Liver (tissue), 9 donors: Measurements from ENCODE around the gene SAMD9. TPM values are rescaled to one million over a fixed set of nuclear protein-coding genes. Genes with fewer than 3 reads are reported as not detected.

Experiments used
- DNase-seq: peaks from one replicate; pipeline ENCODE4 v3.0.0-alpha.2; 2017; ENCODE audit warnings: low spot score
- H3K27ac ChIP-seq, 2 donors: one replicate each; pipeline ENCODE4 v1.7.0; 2013; ENCODE audit warnings: inconsistent platforms in 2 of 2, low read length in 2 of 2, control low read depth in 1 of 2, low read depth in 1 of 2, mild to moderate bottlenecking in 1 of 2
- H3K27me3 ChIP-seq, 4 donors: one replicate each; pipeline versions ENCODE4 v1.6.1 to v1.7.0; 2013; ENCODE audit warnings: low read length in 3 of 4, inconsistent platforms in 1 of 4, mild to moderate bottlenecking in 1 of 4, moderate library complexity in 1 of 4; ENCODE audit not compliant: control insufficient read depth in 4 of 4, insufficient read depth in 4 of 4
- H3K36me3 ChIP-seq, 4 donors: one replicate each; pipeline versions ENCODE4 v1.6.1 to v1.7.0; 2013; ENCODE audit warnings: low read length in 3 of 4, mild to moderate bottlenecking in 3 of 4, low read depth in 1 of 4, moderate library complexity in 1 of 4; ENCODE audit not compliant: control insufficient read depth in 4 of 4, insufficient read depth in 3 of 4
- H3K4me1 ChIP-seq, 4 donors: one replicate each; pipeline versions ENCODE4 v1.6.1 to v1.7.0; 2013; ENCODE audit warnings: low read length in 3 of 4, mild to moderate bottlenecking in 3 of 4, moderate library complexity in 1 of 4; ENCODE audit not compliant: control insufficient read depth in 4 of 4, insufficient read depth in 4 of 4
- H3K4me3 ChIP-seq, 3 donors: one replicate each; pipeline versions ENCODE4 v1.6.1 to v1.7.0; 2013; ENCODE audit warnings: low read length in 3 of 3, control low read depth in 1 of 3, low read depth in 1 of 3, mild to moderate bottlenecking in 1 of 3
- H3K9ac ChIP-seq, 2 donors: one replicate each; pipeline ENCODE4 v1.7.0; 2013; ENCODE audit warnings: low read length in 2 of 2, mild to moderate bottlenecking in 2 of 2, moderate library complexity in 2 of 2, control low read depth in 1 of 2, low read depth in 1 of 2
- H3K9me3 ChIP-seq, 4 donors: one replicate each; pipeline versions ENCODE4 v1.6.1 to v1.7.0; 2013; ENCODE audit warnings: low read length in 3 of 4; ENCODE audit not compliant: control insufficient read depth in 4 of 4
- EGR1 ChIP-seq, 2 donors: IDR thresholded peaks; 2 replicates each; pipeline ENCODE4 v1.6.1; 2016 to 2018; ENCODE audit warnings: antibody characterized with exemption in 2 of 2, low read depth in 2 of 2
- FOXA1 ChIP-seq: IDR thresholded peaks from 2 replicates; pipeline ENCODE4 v1.6.1; 2016; ENCODE audit warnings: antibody characterized with exemption
- FOXA2 ChIP-seq: IDR thresholded peaks from 2 replicates; pipeline ENCODE4 v1.6.1; 2016; ENCODE audit warnings: antibody characterized with exemption
- GABPA ChIP-seq, 2 donors: IDR thresholded peaks in 1 of 2; conservative IDR thresholded peaks in 1 of 2; 2 replicates each; pipeline ENCODE4 v1.6.1; 2016; ENCODE audit warnings: antibody characterized with exemption in 2 of 2, mild to moderate bottlenecking in 1 of 2, moderate library complexity in 1 of 2
- HNF4A ChIP-seq, 2 donors: conservative IDR thresholded peaks; 2 replicates each; pipeline ENCODE4 v1.6.1; 2016; ENCODE audit warnings: antibody characterized with exemption in 2 of 2, mild to moderate bottlenecking in 2 of 2
- HNF4G ChIP-seq: IDR thresholded peaks from 2 replicates; pipeline ENCODE4 v1.6.1; 2016; ENCODE audit warnings: antibody characterized with exemption
- JUND ChIP-seq, 2 donors: IDR thresholded peaks; 2 replicates each; pipeline ENCODE4 v1.6.1; 2016; ENCODE audit warnings: antibody characterized with exemption in 2 of 2
- NR2F2 ChIP-seq: IDR thresholded peaks from 2 replicates; pipeline ENCODE4 v1.6.1; 2016; ENCODE audit warnings: antibody characterized with exemption
- RAD21 ChIP-seq, 2 donors: IDR thresholded peaks; 2 replicates each; pipeline ENCODE4 v1.6.1; 2016; ENCODE audit warnings: antibody characterized with exemption in 2 of 2, mild to moderate bottlenecking in 2 of 2
- RXRA ChIP-seq, 2 donors: IDR thresholded peaks; 2 replicates each; pipeline ENCODE4 v1.6.1; 2017 to 2018; ENCODE audit warnings: antibody characterized with exemption in 2 of 2, mild to moderate bottlenecking in 1 of 2
- SP1 ChIP-seq: IDR thresholded peaks from 2 replicates; pipeline ENCODE4 v1.6.1; 2018; ENCODE audit warnings: antibody characterized with exemption, mild to moderate bottlenecking
- TAF1 ChIP-seq: conservative IDR thresholded peaks from 2 replicates; pipeline ENCODE4 v1.6.1; 2016; ENCODE audit warnings: antibody characterized with exemption, mild to moderate bottlenecking
- YY1 ChIP-seq: IDR thresholded peaks from 2 replicates; pipeline ENCODE4 v1.6.1; 2016; ENCODE audit warnings: antibody characterized with exemption, mild to moderate bottlenecking
- WGBS: extraction: QIAGEN DNeasy Blood & Tissue Kit; methylation state at CpG from one replicate; pipeline ENCODE4 v1.1.7; 2013; 5-methylcytosine and 5-hydroxymethylcytosine counted together
- polyA plus RNA-seq, 2 donors: library from polyadenylated mRNA; stranded (reverse) in 1 of 2; unstranded in 1 of 2; fragments of 200-250 nt in 1 of 2; fragments of >200 nt in 1 of 2; fragmentation: Nextera tagmentation in 1 of 2; extraction: Ambion mirVana in 1 of 2; gene quantifications; one replicate each; pipeline versions ENCODE4 v1.2.1 to v1.2.3, GENCODE V29; 2013 to 2015
- total RNA-seq, 2 donors: library from RNA; depleted of rRNA; stranded (reverse); fragments of >200 nt; gene quantifications; one replicate each; pipeline ENCODE4 v1.2.3, GENCODE V29; 2014
- TF ChIP-seq, protein P1 (sequence below): fragments of 150-350 bp; IDR thresholded peaks from 2 replicates; pipeline ENCODE4 v1.5.1; 2017; ENCODE audit warnings: improper control_type of control experiment, low read depth, low read length; ENCODE audit not compliant: missing input control
- TF ChIP-seq, protein P2 (sequence below): IDR thresholded peaks from 2 replicates; pipeline ENCODE4 v1.6.1; 2016; ENCODE audit warnings: antibody characterized with exemption
- TF ChIP-seq, protein P3 (sequence below): IDR thresholded peaks from 2 replicates; pipeline ENCODE4 v1.6.1; 2016; ENCODE audit warnings: antibody characterized with exemption
- TF ChIP-seq, protein P4 (sequence below): IDR thresholded peaks from 2 replicates; pipeline ENCODE4 v1.6.1; 2016; ENCODE audit warnings: antibody characterized with exemption, mild to moderate bottlenecking
- donor health status: healthy.
- donor health status: healthy.
- donor health status: healthy.
- donor health status: healthy.
- donor health status: healthy.

SAMD9 gene
- total and polyA plus RNA-seq, 4 donors: 1.2 to 10.9 (median 2.3) TPM

DNA sequence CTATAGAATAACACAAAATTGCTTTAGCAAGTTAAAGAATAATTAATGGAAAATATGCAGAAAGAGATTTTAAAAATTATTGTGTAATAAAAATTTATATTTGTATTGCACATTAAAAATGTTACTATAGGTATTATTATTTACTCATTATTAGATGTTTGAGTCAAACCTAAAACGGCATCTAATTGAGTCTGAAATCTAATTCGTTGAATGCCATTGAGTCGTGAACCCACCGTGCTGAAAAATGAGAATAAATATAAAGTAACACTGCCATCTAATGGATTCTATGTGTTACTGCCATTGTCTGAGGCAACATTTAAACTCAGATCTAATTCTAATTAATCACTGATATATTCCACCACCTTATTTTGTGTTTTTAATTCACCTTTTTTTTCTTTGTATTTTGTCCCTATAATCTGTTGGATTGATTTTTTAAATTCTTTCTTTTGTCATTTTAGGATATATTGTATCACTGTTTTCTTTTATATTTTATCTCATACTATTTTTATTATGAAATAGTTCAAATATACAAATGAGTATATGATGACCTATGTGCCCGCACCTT, 62.2 kb downstream of the SAMD9 start:
- Histone ChIP-seq H3K27me3 (peaks cover 0 to 5% (median 0%) of the 10 kb centered on the region in 4 donors), H3K36me3 (no peaks in the 10 kb centered on the region), H3K4me1 (no peaks in the 10 kb centered on the region), H3K9me3 (no peaks in the 10 kb centered on the region), H3K27ac (no peak overlapping the region), H3K4me3 (no peak overlapping the region), H3K9ac (no peak overlapping the region)
- no peak for DNase-seq
- peak; percentile 85 for TF ChIP-seq RAD21 (IDR thresholded peaks at IDR 0.05)
- TF ChIP-seq RXRA (IDR thresholded peaks at IDR 0.05): no peak
- TF ChIP-seq, protein P1, sequence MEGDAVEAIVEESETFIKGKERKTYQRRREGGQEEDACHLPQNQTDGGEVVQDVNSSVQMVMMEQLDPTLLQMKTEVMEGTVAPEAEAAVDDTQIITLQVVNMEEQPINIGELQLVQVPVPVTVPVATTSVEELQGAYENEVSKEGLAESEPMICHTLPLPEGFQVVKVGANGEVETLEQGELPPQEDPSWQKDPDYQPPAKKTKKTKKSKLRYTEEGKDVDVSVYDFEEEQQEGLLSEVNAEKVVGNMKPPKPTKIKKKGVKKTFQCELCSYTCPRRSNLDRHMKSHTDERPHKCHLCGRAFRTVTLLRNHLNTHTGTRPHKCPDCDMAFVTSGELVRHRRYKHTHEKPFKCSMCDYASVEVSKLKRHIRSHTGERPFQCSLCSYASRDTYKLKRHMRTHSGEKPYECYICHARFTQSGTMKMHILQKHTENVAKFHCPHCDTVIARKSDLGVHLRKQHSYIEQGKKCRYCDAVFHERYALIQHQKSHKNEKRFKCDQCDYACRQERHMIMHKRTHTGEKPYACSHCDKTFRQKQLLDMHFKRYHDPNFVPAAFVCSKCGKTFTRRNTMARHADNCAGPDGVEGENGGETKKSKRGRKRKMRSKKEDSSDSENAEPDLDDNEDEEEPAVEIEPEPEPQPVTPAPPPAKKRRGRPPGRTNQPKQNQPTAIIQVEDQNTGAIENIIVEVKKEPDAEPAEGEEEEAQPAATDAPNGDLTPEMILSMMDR: peak; percentile 88
- no peak for TF ChIP-seq GABPA (IDR thresholded peaks at IDR 0.05 in 1 of 2, conservative IDR thresholded peaks at IDR 0.05 in 1 of 2)
- WGBS: 3% methylated on average over 5 of the region's 5 CpGs

DNA sequence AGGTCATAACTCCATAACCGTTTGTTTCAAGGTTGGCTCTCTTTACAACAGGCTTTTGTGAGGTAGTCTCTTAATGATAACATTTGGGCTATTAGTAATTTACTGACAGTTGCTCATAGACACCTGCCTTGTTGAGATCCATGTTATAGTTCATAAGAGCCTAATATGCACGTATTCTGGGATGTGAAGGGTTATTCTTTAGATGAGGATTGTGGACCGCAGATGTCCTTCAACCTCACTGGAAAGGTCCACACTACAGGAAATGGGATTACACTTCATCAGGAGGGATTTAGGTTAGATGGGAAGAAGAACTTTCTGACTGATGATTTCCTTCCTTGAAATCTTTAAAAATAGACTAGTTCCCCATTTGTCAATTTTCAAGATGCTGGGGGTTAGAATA, 62.8 kb downstream of the SAMD9 start:
- no peak overlapping the region for H3K4me3 ChIP-seq
- H3K27me3 ChIP-seq: peaks cover 0 to 5% (median 0%) of the 10 kb centered on the region in 4 donors
- H3K9ac ChIP-seq: no peak overlapping the region
- no peaks in the 10 kb centered on the region for H3K9me3 ChIP-seq
- TF ChIP-seq EGR1 (IDR thresholded peaks at IDR 0.05; ENCODE audit: low read depth in 2 of 2) (no peak), SP1 (no peak), FOXA1 (no peak), TAF1 (no peak), HNF4G (no peak), YY1 (no peak), NR2F2 (no peak), GABPA (IDR thresholded peaks at IDR 0.05 in 1 of 2, conservative IDR thresholded peaks at IDR 0.05 in 1 of 2) (no peak), RXRA (IDR thresholded peaks at IDR 0.05) (no peak), HNF4A (conservative IDR thresholded peaks at IDR 0.05) (no peak), FOXA2 (no peak), RAD21 (IDR thresholded peaks at IDR 0.05) (no peak), JUND (IDR thresholded peaks at IDR 0.05) (no peak)
- TF ChIP-seq, protein P2, sequence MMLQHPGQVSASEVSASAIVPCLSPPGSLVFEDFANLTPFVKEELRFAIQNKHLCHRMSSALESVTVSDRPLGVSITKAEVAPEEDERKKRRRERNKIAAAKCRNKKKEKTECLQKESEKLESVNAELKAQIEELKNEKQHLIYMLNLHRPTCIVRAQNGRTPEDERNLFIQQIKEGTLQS: no peak
- TF ChIP-seq, protein P1: no peak
- TF ChIP-seq, protein P3, sequence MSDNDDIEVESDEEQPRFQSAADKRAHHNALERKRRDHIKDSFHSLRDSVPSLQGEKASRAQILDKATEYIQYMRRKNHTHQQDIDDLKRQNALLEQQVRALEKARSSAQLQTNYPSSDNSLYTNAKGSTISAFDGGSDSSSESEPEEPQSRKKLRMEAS: no peak
- TF ChIP-seq, protein P4, sequence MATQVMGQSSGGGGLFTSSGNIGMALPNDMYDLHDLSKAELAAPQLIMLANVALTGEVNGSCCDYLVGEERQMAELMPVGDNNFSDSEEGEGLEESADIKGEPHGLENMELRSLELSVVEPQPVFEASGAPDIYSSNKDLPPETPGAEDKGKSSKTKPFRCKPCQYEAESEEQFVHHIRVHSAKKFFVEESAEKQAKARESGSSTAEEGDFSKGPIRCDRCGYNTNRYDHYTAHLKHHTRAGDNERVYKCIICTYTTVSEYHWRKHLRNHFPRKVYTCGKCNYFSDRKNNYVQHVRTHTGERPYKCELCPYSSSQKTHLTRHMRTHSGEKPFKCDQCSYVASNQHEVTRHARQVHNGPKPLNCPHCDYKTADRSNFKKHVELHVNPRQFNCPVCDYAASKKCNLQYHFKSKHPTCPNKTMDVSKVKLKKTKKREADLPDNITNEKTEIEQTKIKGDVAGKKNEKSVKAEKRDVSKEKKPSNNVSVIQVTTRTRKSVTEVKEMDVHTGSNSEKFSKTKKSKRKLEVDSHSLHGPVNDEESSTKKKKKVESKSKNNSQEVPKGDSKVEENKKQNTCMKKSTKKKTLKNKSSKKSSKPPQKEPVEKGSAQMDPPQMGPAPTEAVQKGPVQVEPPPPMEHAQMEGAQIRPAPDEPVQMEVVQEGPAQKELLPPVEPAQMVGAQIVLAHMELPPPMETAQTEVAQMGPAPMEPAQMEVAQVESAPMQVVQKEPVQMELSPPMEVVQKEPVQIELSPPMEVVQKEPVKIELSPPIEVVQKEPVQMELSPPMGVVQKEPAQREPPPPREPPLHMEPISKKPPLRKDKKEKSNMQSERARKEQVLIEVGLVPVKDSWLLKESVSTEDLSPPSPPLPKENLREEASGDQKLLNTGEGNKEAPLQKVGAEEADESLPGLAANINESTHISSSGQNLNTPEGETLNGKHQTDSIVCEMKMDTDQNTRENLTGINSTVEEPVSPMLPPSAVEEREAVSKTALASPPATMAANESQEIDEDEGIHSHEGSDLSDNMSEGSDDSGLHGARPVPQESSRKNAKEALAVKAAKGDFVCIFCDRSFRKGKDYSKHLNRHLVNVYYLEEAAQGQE: no peak
- H3K4me1 ChIP-seq: no peaks in the 10 kb centered on the region
- DNase-seq: no peak
- H3K27ac ChIP-seq: no peak overlapping the region
- H3K36me3 ChIP-seq: no peaks in the 10 kb centered on the region
- 35% methylated on average over 3 of the region's 3 CpGs for WGBS
